ENCODE results near the gene B3GAT1. TPM values are rescaled to one million over a fixed set of nuclear protein-coding genes. Genes with fewer than 3 reads are reported as not detected.
A peak's percentile ranks its signal among the peaks of the same experiment; 100 is the strongest.

B3GAT1 gene
- total RNA-seq, 1 donor from 2014 or later: 34.6 TPM

GRCh38 chr11:134333312-134333711 is 78.7 kb downstream of the B3GAT1 start:
- no peak for DNase-seq

GRCh38 chr11:134332782-134333181 is 79.3 kb downstream of the B3GAT1 start:
- no peak for DNase-seq

GRCh38 chr11:134332189-134332631 is 79.8 kb downstream of the B3GAT1 start:
- no peak for DNase-seq

GRCh38 chr11:134331354-134332188 is 80.5 kb downstream of the B3GAT1 start, which contains the start of gene GLB1L2:
Gene GLB1L2 (plus strand): TSS chr11:134331988. CDS start chr11:134332062, 74 bp downstream.
- peak; percentile 70 for DNase-seq

GRCh38 chr11:134330611-134331353 is 81.3 kb downstream of the B3GAT1 start:
- no peak for DNase-seq

Other genes with a start within 250 kb of the B3GAT1 start
- 11.4 TPM for gene NCAPD3, start 188.3 kb downstream of the B3GAT1 start, total RNA-seq
- 61.9 TPM for gene VPS26B, start 187.6 kb downstream of the B3GAT1 start, total RNA-seq
- gene THYN1, start 158.9 kb downstream of the B3GAT1 start, total RNA-seq: 41.5 TPM
- 28.7 TPM for gene ACAD8, start 158.7 kb downstream of the B3GAT1 start, total RNA-seq
- 0.47 TPM for gene GLB1L3, start 135.9 kb downstream of the B3GAT1 start, total RNA-seq
- 1.1 TPM for gene GLB1L2, start 80.3 kb downstream of the B3GAT1 start, total RNA-seq